Upper lobe of left lung (tissue), 6 donors: ENCODE measurements around the gene KTI12. TPM values are rescaled to one million over a fixed set of nuclear protein-coding genes. Genes with fewer than 3 reads are reported as not detected.

Experiments used
- ATAC-seq, 2 donors: fragments of 200-7000 bp; cut with Tn5 transposase; one replicate each; pipeline ENCODE4 v1.9.1; 2022; ENCODE audit warnings: mild to moderate bottlenecking in 2 of 2, moderate library complexity in 2 of 2; ENCODE audit not compliant: low FRiP score in 2 of 2
- DNase-seq, 2 donors: peaks; one replicate each; pipeline ENCODE4 v3.0.0-alpha.2; 2019 to 2020
- H3K27ac ChIP-seq, 4 donors: fragments of 200-600 bp; sonication (generic); one replicate each; pipeline ENCODE4 v1.5.1; 2016 to 2019
- H3K27me3 ChIP-seq, 4 donors: fragments of 200-600 bp; sonication (generic); one replicate each; pipeline ENCODE4 v1.5.1; 2017 to 2019
- H3K36me3 ChIP-seq, 4 donors: fragments of 200-600 bp; sonication (generic); one replicate each; pipeline ENCODE4 v1.5.1; 2016 to 2019
- H3K4me1 ChIP-seq, 4 donors: fragments of 200-600 bp; sonication (generic); one replicate each; pipeline ENCODE4 v1.5.1; 2018 to 2019
- H3K4me3 ChIP-seq, 4 donors: fragments of 200-600 bp; sonication (generic); one replicate each; pipeline ENCODE4 v1.5.1; 2017 to 2019; ENCODE audit warnings: mild to moderate bottlenecking in 2 of 4, moderate library complexity in 1 of 4
- H3K9me3 ChIP-seq, 4 donors: fragments of 200-600 bp; sonication (generic); one replicate each; pipeline ENCODE4 v1.5.1; 2018 to 2019
- CTCF ChIP-seq, 6 experiments: fragments of 450-650 bp in 4 of 6; fragments of 200-600 bp in 2 of 6; sonication (generic) in 2 of 6; IDR thresholded peaks; one replicate each; pipeline ENCODE4 v1.5.1; 2016 to 2019; ENCODE audit warnings: antibody characterized with exemption in 6 of 6
- EP300 ChIP-seq, 4 donors: sonication (generic); formaldehyde crosslinking; IDR thresholded peaks; one replicate each; pipeline ENCODE4 v1.5.1; 2017; ENCODE audit warnings: antibody characterized with exemption in 4 of 4, control low read depth in 2 of 4
- POLR2A ChIP-seq, 4 donors: fragments of 450-650 bp; IDR thresholded peaks; one replicate each; pipeline ENCODE4 v1.5.1; 2016 to 2017; ENCODE audit warnings: antibody characterized with exemption in 4 of 4, mild to moderate bottlenecking in 2 of 4
- POLR2AphosphoS5 ChIP-seq, 2 donors: sonication (generic); formaldehyde crosslinking; IDR thresholded peaks; one replicate each; pipeline ENCODE4 v1.5.1; 2017; ENCODE audit warnings: antibody characterized with exemption in 2 of 2
- WGBS, 2 donors: methylation state at CpG; one replicate each; pipeline ENCODE4 v1.1.5; 2017 to 2018; 5-methylcytosine and 5-hydroxymethylcytosine counted together
- total RNA-seq, 6 donors: library from RNA; depleted of rRNA in 4 of 6; stranded (reverse); fragments of >200 nt in 4 of 6; gene quantifications; one replicate each; pipeline versions ENCODE4 v1.1.0 to v1.2.1, GENCODE V29; 2016 to 2021
- donor health status: DM: no; HTN: no; CAD: no; lungs with moderate emphysema.
- donor health status: DM: no; HTN: yes; CAD: no; lungs with severe emphysema.

Gene KTI12
- total RNA-seq, 6 donors from 2014 or later: 2.6 to 11.6 (median 7.3) TPM

GRCh38 chr1:52003877-52004276 lies 29.7 kb downstream of the KTI12 start:
- no peak overlapping the region for H3K27ac ChIP-seq
- TF ChIP-seq POLR2A (IDR thresholded peaks at IDR 0.05) (no peak), POLR2AphosphoS5 (IDR thresholded peaks at IDR 0.05) (no peak), CTCF (IDR thresholded peaks at IDR 0.05) (no peak)
- DNase-seq (no peak), ATAC-seq (no peak)
- no peaks in the 10 kb centered on the region for H3K27me3 ChIP-seq
- H3K36me3 ChIP-seq: no peaks in the 10 kb centered on the region
- H3K4me3 ChIP-seq: no peak overlapping the region
- H3K9me3 ChIP-seq: no peaks in the 10 kb centered on the region
- 53 to 60% methylated on average over 4 of the region's 4 CpGs for WGBS, 2 donors
- H3K4me1 ChIP-seq: peaks cover 0 to 4% (median 2%) of the 10 kb centered on the region in 4 donors

DNA sequence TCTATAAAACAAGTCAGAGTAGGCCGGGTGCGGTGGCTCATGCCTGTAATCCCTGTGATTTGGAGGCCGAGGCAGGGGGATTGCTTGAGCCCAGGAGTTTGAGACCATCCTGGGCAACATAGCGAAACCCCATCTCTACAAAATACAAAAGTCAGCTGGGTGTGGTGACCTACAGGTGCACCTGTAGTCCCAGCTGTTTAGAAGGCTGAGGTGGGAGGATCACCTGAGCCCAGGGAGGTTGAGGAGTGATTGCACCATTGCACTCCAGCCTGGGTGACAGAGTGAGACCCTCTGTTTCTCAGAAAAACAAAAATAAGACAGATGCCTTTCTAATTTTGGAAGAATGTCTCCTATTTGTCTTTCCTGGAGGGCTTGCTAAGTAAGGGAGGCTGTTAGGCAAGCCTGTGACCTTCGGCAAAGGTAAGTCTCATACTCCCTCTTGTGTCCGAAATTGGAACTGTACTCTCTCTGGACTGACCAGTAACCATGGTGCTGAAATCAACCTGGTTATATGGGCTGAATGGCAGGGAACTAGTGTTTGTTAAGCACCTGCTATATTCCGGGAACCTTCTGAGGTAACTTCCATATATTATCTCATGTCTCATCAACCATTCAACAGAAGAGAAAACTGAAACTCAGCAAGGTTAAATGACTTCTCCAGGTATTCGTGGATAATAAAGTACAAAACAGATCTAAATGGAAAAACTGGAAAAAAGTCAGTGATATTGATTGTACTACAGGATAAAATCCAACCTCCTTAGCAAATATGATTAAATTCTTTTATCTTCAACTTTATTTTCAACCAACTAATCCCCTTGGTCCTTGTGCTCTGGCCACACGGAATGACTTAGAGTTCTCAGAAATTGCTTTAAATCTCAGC lies 31.3 kb downstream of the KTI12 start:
- no peak overlapping the region for H3K27ac ChIP-seq
- no peaks in the 10 kb centered on the region for H3K27me3 ChIP-seq
- peak in 1 of 2 donors; percentile 40 for DNase-seq
- WGBS, 2 donors: 52 to 53% methylated on average over 9 of the region's 9 CpGs
- peak; percentile 92 to 93 for ATAC-seq
- peaks cover 0 to 4% (median 2%) of the 10 kb centered on the region in 4 donors for H3K4me1 ChIP-seq
- no peaks in the 10 kb centered on the region for H3K9me3 ChIP-seq
- no peaks in the 10 kb centered on the region for H3K36me3 ChIP-seq
- H3K4me3 ChIP-seq: no peak overlapping the region
- peak; percentile 81 to 94 (median 90) for TF ChIP-seq CTCF (IDR thresholded peaks at IDR 0.05)
- TF ChIP-seq POLR2A (IDR thresholded peaks at IDR 0.05): no peak
- TF ChIP-seq POLR2AphosphoS5 (IDR thresholded peaks at IDR 0.05): no peak

DNA sequence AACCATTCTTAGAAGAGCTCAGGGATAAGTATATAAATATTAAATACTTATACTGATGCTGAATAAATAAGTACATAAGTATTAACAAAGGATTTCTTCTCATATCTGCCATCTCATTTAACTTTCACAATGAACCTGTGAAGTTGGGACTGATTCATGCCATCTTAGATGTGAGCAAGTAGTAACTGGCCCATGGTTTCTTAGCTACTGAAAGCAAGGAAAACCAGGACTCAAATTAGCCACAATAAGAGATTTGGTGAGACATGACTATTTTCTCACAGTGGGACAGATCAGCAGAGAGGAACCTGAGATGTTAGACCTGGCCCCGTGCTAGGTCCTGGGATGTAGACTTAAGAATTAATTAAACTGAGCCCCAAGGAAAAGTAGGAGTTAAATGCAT lies 34.9 kb downstream of the KTI12 start:
- no peak overlapping the region for H3K4me3 ChIP-seq
- no peak for ATAC-seq
- H3K4me1 ChIP-seq: no peaks in the 10 kb centered on the region
- no peak for TF ChIP-seq CTCF (IDR thresholded peaks at IDR 0.05)
- H3K36me3 ChIP-seq: no peaks in the 10 kb centered on the region
- no peak overlapping the region for H3K27ac ChIP-seq
- no peaks in the 10 kb centered on the region for H3K9me3 ChIP-seq
- no peak for DNase-seq
- no peaks in the 10 kb centered on the region for H3K27me3 ChIP-seq
- WGBS, 2 donors: 63 to 88% methylated on average over 1 of the region's 1 CpG

DNA sequence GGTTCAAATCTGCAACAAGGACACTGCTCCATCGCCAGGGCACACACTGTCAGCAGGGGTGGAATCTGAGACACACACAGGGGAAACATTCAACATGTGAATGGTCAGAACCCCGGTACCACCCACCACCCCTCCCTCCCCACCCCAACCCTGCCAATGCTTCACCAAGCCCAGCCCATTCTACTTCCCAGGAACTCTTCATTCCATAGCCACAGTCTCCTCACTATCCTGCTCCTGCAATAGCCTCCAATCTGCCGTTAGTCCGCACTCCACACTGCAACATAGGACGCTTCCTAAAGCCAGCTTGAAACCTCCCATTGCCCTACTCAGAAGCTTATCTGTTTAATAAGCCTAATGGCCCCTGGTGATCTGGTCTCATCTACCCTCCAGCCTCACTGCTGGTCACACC lies 35.6 kb downstream of the KTI12 start:
- 56 to 67% methylated on average over 5 of the region's 5 CpGs for WGBS, 2 donors
- H3K27ac ChIP-seq: no peak overlapping the region
- no peaks in the 10 kb centered on the region for H3K36me3 ChIP-seq
- DNase-seq: no peak
- no peak for TF ChIP-seq POLR2A (IDR thresholded peaks at IDR 0.05)
- peaks cover 0 to under 1% (median 0%) of the 10 kb centered on the region in 4 donors for H3K27me3 ChIP-seq
- no peaks in the 10 kb centered on the region for H3K9me3 ChIP-seq
- no peaks in the 10 kb centered on the region for H3K4me1 ChIP-seq
- H3K4me3 ChIP-seq: no peak overlapping the region
- ATAC-seq: no peak

DNA sequence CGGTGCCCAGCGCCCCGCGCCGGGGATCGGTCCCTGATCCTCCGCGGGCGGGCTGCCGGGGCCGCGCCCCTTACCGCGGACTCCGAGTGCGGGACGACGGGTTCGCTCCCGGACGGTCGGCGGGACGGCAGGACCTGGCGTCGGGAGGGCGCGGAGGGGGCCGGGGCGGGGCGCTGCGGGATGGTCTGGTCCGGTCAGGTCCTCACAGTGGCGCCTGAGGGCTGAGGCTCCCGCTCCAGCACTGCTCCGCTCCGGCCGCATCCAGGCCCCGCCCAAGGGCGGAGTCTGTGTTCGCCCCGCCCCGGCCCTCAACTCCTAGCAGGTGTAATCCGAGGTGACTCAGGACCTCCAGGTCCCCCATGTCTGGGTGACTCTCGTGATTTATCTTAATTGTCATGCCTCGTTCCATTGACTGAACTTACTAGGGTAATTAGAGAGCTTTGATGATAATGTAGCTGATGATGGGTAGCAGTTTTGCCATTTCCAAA lies 43.1 kb downstream of the KTI12 start, which contains the start of gene RAB3B:
TSS of gene RAB3B (minus strand) at position 223 of the 488 bp plus-strand sequence. CDS start 13,583 bp downstream, outside the sequence.
- Histone ChIP-seq H3K9me3 (no peaks in the 10 kb centered on the region), H3K36me3 (no peaks in the 10 kb centered on the region), H3K27me3 (peaks cover 0 to 33% (median 17%) of the 10 kb centered on the region in 4 donors), H3K4me3 (peak within 1 kb of the TSS; percentile 20 to 56 (median 44)), H3K4me1 (peaks cover 6 to 8% (median 7%) of the 10 kb centered on the region in 4 donors), H3K27ac (no peak within 1 kb of the TSS)
- ATAC-seq (peak; percentile 73 to 81), DNase-seq (peak; percentile 63 to 95)
- TF ChIP-seq EP300 (IDR thresholded peaks at IDR 0.05) (no peak), POLR2AphosphoS5 (IDR thresholded peaks at IDR 0.05) (no peak), CTCF (IDR thresholded peaks at IDR 0.05) (no peak), POLR2A (IDR thresholded peaks at IDR 0.05) (no peak)
- WGBS, 2 donors: 1 to 3% methylated on average over 3 to 30 of the region's 46 CpGs
